KMS-11 (cell line): Measurements from ENCODE around the gene RARB.

Experiments used
- H2AFZ ChIP-seq: fragments of 200-600 bp; sonication (generic); 2 replicates; pipeline ENCODE4 v1.6.1; 2016; ENCODE audit warnings: antibody characterized with exemption, mixed run types, low read depth
- H3K27ac ChIP-seq: fragments of 200-600 bp; sonication (generic); 2 replicates; pipeline ENCODE4 v1.6.1; 2016; ENCODE audit warnings: mild to moderate bottlenecking, mixed run types
- H3K27me3 ChIP-seq: fragments of 200-600 bp; sonication (generic); 2 replicates; pipeline ENCODE4 v1.6.1; 2017; ENCODE audit warnings: mild to moderate bottlenecking, low read depth, mixed run types, moderate library complexity; ENCODE audit not compliant: insufficient read depth
- H3K36me3 ChIP-seq: fragments of 200-600 bp; sonication (generic); 2 replicates; pipeline ENCODE4 v1.6.1; 2017; ENCODE audit warnings: mild to moderate bottlenecking, mixed run types; ENCODE audit not compliant: insufficient read depth
- H3K4me1 ChIP-seq: fragments of 200-600 bp; sonication (generic); 2 replicates; pipeline ENCODE4 v1.6.1; 2016; ENCODE audit warnings: mild to moderate bottlenecking, low read depth, mixed run types; ENCODE audit not compliant: poor library complexity, severe bottlenecking
- H3K4me2 ChIP-seq: fragments of 200-600 bp; sonication (generic); 2 replicates; pipeline ENCODE4 v1.7.0; 2016; ENCODE audit warnings: mild to moderate bottlenecking, mixed run types
- H3K4me3 ChIP-seq: fragments of 200-600 bp; sonication (generic); IDR thresholded peaks from 2 replicates; pipeline ENCODE4 v1.6.1; 2017; ENCODE audit warnings: low read depth, low read length, mixed read lengths; ENCODE audit not compliant: insufficient read depth
- H3K79me2 ChIP-seq: fragments of 200-600 bp; sonication (generic); 2 replicates; pipeline ENCODE4 v1.6.1; 2016; ENCODE audit warnings: low read depth, mixed run types; ENCODE audit not compliant: insufficient read depth
- H3K9ac ChIP-seq: fragments of 200-600 bp; sonication (generic); 2 replicates; pipeline ENCODE4 v1.6.1; 2016; ENCODE audit warnings: mild to moderate bottlenecking, mixed run types
- H4K20me1 ChIP-seq: fragments of 200-600 bp; sonication (generic); 2 replicates; pipeline ENCODE4 v1.6.1; 2016; ENCODE audit warnings: mild to moderate bottlenecking, mixed run types; ENCODE audit not compliant: insufficient read depth
- TF ChIP-seq, protein P1 (sequence below): fragments of 200-600 bp; sonication (generic); conservative IDR thresholded peaks from 2 replicates; pipeline ENCODE4 v1.6.1; 2017; ENCODE audit warnings: low read depth, mild to moderate bottlenecking, antibody characterized with exemption, low read length, moderate library complexity, mixed read lengths

RARB gene

DNA sequence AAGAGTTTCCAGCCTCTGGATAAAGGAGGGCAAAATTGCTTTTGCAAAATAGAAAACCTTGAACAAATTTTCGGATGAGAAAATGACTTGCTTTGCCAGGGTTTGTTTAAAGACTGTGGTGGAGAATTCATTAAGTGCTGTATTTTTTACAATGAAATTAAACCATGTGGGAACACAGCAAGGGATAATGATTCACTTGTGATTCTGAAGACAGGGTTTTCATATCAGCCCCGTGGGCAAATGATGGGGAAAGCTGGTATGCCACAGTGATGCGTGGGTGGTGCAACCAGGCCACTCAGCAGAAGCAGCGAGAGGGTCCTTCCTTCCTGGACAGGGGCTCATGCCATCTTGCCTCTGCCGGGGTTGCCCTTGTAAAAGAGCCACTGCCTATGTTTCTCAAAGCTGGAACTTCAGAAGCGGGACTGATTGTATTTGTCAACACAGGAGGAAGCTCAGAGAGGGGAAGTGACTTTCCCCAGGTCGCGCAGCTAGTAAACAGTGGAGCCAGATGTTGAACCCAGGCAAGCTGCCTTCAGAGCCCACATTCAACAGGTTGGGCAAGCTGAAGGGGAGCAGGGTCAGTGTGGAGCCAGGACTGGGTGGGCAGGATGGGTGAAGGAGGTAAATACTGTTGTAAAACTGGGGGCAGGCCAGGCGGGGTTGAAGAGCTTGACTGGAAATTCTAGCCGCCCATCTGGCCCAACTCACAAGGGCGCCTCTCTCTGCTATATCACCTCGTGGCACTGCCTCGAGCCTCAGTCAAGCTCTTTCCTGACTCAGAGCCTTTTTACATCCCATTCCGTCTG lies 157.5 kb downstream of the RARB start:
- TF ChIP-seq, protein P1, sequence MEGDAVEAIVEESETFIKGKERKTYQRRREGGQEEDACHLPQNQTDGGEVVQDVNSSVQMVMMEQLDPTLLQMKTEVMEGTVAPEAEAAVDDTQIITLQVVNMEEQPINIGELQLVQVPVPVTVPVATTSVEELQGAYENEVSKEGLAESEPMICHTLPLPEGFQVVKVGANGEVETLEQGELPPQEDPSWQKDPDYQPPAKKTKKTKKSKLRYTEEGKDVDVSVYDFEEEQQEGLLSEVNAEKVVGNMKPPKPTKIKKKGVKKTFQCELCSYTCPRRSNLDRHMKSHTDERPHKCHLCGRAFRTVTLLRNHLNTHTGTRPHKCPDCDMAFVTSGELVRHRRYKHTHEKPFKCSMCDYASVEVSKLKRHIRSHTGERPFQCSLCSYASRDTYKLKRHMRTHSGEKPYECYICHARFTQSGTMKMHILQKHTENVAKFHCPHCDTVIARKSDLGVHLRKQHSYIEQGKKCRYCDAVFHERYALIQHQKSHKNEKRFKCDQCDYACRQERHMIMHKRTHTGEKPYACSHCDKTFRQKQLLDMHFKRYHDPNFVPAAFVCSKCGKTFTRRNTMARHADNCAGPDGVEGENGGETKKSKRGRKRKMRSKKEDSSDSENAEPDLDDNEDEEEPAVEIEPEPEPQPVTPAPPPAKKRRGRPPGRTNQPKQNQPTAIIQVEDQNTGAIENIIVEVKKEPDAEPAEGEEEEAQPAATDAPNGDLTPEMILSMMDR = no peak
- Histone ChIP-seq H3K27ac (no peak overlapping the region), H3K27me3 (no peaks in the 10 kb centered on the region), H3K9ac (no peak overlapping the region), H3K4me1 (no peaks in the 10 kb centered on the region), H3K36me3 (no peaks in the 10 kb centered on the region), H4K20me1 (no peaks in the 10 kb centered on the region), H3K4me2 (no peak overlapping the region), H2AFZ (no peak overlapping the region), H3K4me3 (no peak overlapping the region), H3K79me2 (no peaks in the 10 kb centered on the region)

DNA sequence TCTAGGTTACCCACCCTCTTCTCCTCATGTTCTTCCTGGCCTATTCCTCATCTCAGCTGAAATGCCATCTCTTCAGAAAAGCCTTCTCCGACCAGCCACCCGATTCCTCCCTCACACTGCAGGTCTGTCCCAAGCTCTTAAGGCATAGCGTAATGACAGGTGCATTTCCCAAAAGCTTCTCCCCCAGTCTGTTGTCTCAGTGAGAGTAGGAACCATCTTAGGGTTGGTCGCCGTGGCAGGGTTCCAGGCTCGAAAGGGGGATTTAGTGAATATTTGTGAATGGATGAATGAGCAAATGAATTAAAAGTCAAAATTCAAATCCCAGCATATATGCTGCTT lies 158.1 kb downstream of the RARB start:
- Histone ChIP-seq H3K27ac (no peak overlapping the region), H3K27me3 (no peaks in the 10 kb centered on the region), H3K79me2 (no peaks in the 10 kb centered on the region), H3K9ac (no peak overlapping the region), H3K4me1 (no peaks in the 10 kb centered on the region), H4K20me1 (no peaks in the 10 kb centered on the region), H3K4me3 (no peak overlapping the region), H2AFZ (no peak overlapping the region), H3K4me2 (no peak overlapping the region), H3K36me3 (no peaks in the 10 kb centered on the region)
- TF ChIP-seq, protein P1 = no peak

DNA sequence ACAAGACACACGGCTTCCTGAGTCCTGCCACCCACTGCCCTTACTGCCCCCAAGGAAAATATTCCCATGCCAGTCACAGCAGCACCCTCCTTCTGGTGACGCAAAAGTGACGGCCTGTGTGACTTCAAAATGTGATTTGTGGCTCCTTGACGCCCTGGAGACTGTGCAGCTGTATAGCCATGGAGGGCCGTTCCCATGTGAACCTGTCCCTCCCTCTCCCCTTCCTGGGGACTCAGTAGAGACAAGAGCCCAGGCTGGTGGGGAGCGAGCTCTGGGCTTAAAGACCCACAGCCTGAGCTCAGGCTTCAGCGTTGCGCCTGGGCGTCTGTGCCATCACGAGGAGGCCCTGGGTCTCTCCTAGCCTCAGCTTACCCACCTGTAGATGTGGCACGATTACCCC lies 158.5 kb downstream of the RARB start:
- no peaks in the 10 kb centered on the region for H3K36me3 ChIP-seq
- no peak overlapping the region for H3K4me2 ChIP-seq
- H3K27ac ChIP-seq = no peak overlapping the region
- no peaks in the 10 kb centered on the region for H3K4me1 ChIP-seq
- TF ChIP-seq, protein P1 = no peak
- H3K27me3 ChIP-seq = no peaks in the 10 kb centered on the region
- H3K4me3 ChIP-seq = no peak overlapping the region
- no peaks in the 10 kb centered on the region for H4K20me1 ChIP-seq
- no peak overlapping the region for H2AFZ ChIP-seq
- H3K79me2 ChIP-seq = no peaks in the 10 kb centered on the region
- no peak overlapping the region for H3K9ac ChIP-seq

DNA sequence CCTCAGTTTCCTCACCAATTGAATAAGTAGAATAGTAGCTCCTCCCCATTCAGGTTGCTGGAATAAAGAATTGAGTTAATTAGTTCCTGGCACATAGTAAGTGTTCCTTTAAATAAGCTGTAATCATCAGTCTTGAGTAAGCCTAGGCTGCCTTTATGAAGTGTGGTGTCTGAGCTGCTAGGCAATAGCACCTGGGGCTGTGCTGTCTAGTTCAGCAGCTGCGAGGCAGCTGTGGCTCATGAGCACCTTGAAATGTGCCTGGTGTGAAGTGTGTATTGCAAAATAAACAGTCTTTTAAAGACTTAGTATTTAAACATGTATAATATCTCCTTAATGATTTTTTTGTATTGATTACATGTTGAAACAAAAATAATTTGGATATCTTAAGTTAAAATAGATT lies 159.0 kb downstream of the RARB start:
- Histone ChIP-seq H3K27me3 (no peaks in the 10 kb centered on the region), H3K4me3 (no peak overlapping the region), H3K9ac (no peak overlapping the region), H2AFZ (no peak overlapping the region), H3K36me3 (no peaks in the 10 kb centered on the region), H3K79me2 (no peaks in the 10 kb centered on the region), H3K27ac (no peak overlapping the region), H3K4me1 (no peaks in the 10 kb centered on the region), H3K4me2 (no peak overlapping the region), H4K20me1 (no peaks in the 10 kb centered on the region)
- TF ChIP-seq, protein P1 = no peak
